ACC112 (cell line): ENCODE measurements around the gene SDCBP2.

ENCODE experiments used
- H2AFZ ChIP-seq: fragments of 200-600 bp; sonication (generic); one replicate; pipeline ENCODE4 v1.6.0; 2017; ENCODE audit warnings: antibody characterized with exemption, low read length; ENCODE audit not compliant: unreplicated experiment
- H3K27ac ChIP-seq: fragments of 200-600 bp; sonication (generic); 2 replicates; pipeline ENCODE4 v1.5.1; 2014; ENCODE audit warnings: low read depth, mild to moderate bottlenecking, antibody characterized with exemption, low read length, moderate library complexity
- H3K27me3 ChIP-seq: fragments of 200-600 bp; sonication (generic); 2 replicates; pipeline ENCODE4 v1.6.1; 2014; ENCODE audit warnings: mild to moderate bottlenecking, antibody characterized with exemption, low read length, moderate library complexity, mixed read lengths; ENCODE audit not compliant: insufficient read depth
- H3K36me3 ChIP-seq: fragments of 200-600 bp; sonication (generic); 2 replicates; pipeline ENCODE4 v1.6.1; 2016; ENCODE audit warnings: mild to moderate bottlenecking, antibody characterized with exemption, low read length, moderate library complexity, mixed read lengths; ENCODE audit not compliant: insufficient read depth
- H3K4me1 ChIP-seq: fragments of 200-600 bp; sonication (generic); one replicate; pipeline ENCODE4 v1.6.1; 2016; ENCODE audit warnings: low read length, mixed read lengths; ENCODE audit not compliant: insufficient read depth, unreplicated experiment, control insufficient read depth
- H3K4me3 ChIP-seq: fragments of 200-600 bp; sonication (generic); 2 replicates; pipeline ENCODE4 v1.5.1; 2014; ENCODE audit warnings: mild to moderate bottlenecking, low read depth, low read length
- H3K79me2 ChIP-seq: fragments of 200-600 bp; sonication (generic); one replicate; pipeline ENCODE4 v1.6.0; 2016; ENCODE audit warnings: low read length; ENCODE audit not compliant: control insufficient read depth, unreplicated experiment, insufficient read depth

SDCBP2 gene

DNA sequence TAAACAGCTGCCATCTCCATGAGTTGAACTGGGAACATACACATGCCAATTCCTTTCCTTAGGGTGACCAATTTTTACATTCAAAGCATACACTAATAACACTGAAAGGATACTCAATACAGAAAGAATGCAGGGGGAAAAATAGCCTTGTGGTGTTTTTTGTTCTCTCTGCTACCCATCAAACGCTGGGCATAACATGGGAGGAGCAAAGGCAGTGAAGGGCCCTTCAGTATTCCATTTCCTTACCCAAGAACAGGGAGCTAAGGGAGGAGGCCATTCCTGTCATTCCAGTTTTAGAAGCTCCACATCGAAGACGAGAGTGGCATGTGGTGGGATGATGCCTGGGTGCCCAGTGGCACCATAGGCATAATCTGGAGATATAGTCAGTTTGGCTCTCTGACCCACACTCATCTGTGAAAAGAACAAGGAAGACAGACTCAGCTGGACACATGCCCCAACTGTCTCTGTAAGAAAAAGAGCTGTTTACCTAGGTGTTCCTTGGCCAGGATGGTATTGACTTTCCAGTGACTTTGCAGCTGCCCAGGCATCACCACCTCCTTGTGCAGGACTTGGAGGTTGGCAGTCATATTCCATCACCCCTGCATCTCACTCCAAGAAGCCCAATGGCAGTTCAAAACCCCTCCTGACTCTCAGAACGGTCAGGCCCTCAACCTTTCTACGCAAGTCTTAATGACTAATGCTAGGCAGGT is 43.0 kb upstream of the SDCBP2 start:
- Histone ChIP-seq H3K4me3 (no peak overlapping the region), H3K4me1 (peaks cover 64% of the 10 kb centered on the region), H2AFZ (no peak overlapping the region), H3K79me2 (peaks cover 69% of the 10 kb centered on the region), H3K36me3 (peaks cover 17% of the 10 kb centered on the region; the same call in 1 of the 2 replicates), H3K27ac (peak overlapping the region; percentile 67), H3K27me3 (no peaks in the 10 kb centered on the region)

DNA sequence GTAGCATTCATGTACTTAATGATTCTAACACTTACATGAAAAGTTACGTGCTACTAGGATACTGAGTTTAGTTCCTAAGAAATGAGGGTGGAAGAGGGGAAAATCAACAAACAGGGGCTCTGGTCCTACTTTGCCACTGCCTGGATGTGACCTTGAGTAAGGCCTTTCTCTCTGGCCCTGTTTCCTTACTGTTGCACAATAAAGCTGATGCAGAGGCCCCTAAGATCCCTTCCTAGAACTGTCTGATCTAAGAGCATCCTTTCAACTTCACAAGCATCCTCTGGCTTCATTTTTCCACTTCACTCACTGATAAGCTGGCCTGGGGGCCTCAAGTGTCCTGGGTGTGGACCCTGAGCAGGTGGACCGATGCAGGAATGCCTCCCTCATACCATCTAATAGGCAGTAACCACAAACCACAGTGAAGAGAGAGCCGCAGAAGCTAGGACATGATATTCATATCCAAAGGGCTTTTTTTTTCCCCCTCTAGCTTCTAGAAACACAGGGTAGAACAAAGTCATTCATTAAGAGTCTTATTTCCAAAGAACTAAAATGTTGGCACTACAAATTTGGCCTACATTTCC is 42.4 kb upstream of the SDCBP2 start:
- peaks cover 62% of the 10 kb centered on the region for H3K79me2 ChIP-seq
- no peak overlapping the region for H3K4me3 ChIP-seq
- H3K4me1 ChIP-seq: peaks cover 59% of the 10 kb centered on the region
- H3K27ac ChIP-seq: peak overlapping the region; percentile 67
- peaks cover 17% of the 10 kb centered on the region; the same call in 1 of the 2 replicates for H3K36me3 ChIP-seq
- no peak overlapping the region for H2AFZ ChIP-seq
- no peaks in the 10 kb centered on the region for H3K27me3 ChIP-seq

DNA sequence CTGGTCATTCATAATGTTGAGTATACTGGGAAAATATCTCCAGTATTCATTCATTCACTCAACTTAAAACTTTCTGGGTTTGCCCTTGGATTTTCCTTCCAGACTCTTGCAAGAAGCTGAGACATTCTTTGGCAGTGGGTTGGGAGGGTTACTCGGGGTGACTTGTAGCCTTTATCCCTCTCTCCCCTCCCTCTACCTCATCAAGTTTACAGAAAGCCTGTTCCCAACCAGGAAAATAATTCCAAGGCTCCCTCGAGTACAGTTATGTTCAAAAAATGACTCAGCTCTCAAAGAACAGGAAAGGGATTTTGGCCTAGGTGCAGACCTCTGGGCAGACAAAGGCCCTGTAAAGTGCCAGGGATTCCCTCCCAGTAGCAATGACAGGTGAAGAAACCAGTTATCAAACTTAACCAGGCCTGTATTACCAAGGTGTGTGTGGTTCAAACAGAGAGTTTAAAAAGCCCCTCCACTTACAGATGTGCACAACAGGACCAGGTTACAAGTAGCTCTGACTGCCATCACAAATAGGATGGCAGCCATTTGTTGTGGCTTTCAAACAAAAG is 41.7 kb upstream of the SDCBP2 start:
- H3K27ac ChIP-seq: peak overlapping the region; percentile 67

DNA sequence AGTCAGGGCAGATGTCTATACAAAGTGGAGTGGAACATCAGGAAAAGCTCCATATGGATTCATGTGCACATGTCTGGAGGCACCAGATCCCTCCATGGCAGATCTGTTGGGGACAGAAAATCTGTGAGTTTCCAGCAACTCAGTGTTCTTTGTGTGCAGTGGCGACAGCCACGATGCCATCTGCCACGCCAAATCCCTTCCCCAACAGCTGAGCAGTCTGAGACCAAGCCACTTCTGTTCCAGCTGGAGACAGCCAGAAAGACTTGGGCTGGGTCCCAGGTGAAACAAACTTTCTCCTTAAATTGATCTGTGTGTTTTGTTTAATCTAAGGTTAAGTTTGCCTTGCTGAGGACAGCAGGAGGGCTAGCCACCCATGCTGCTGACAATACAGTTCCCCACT is 41.0 kb upstream of the SDCBP2 start:
- no peak overlapping the region for H3K4me3 ChIP-seq
- peaks cover 17% of the 10 kb centered on the region; the same call in 1 of the 2 replicates for H3K36me3 ChIP-seq
- peaks cover 52% of the 10 kb centered on the region for H3K79me2 ChIP-seq
- no peaks in the 10 kb centered on the region for H3K27me3 ChIP-seq
- H3K4me1 ChIP-seq: peaks cover 46% of the 10 kb centered on the region
- peak overlapping the region; percentile 67 for H3K27ac ChIP-seq
- H2AFZ ChIP-seq: no peak overlapping the region

More for the DNA sequence above, 41.7 kb upstream of the SDCBP2 start:
- Histone ChIP-seq H3K27me3 (no peaks in the 10 kb centered on the region), H3K4me3 (no peak overlapping the region), H3K4me1 (peaks cover 53% of the 10 kb centered on the region), H3K79me2 (peaks cover 55% of the 10 kb centered on the region), H3K36me3 (peaks cover 17% of the 10 kb centered on the region; the same call in 1 of the 2 replicates), H2AFZ (no peak overlapping the region)

DNA sequence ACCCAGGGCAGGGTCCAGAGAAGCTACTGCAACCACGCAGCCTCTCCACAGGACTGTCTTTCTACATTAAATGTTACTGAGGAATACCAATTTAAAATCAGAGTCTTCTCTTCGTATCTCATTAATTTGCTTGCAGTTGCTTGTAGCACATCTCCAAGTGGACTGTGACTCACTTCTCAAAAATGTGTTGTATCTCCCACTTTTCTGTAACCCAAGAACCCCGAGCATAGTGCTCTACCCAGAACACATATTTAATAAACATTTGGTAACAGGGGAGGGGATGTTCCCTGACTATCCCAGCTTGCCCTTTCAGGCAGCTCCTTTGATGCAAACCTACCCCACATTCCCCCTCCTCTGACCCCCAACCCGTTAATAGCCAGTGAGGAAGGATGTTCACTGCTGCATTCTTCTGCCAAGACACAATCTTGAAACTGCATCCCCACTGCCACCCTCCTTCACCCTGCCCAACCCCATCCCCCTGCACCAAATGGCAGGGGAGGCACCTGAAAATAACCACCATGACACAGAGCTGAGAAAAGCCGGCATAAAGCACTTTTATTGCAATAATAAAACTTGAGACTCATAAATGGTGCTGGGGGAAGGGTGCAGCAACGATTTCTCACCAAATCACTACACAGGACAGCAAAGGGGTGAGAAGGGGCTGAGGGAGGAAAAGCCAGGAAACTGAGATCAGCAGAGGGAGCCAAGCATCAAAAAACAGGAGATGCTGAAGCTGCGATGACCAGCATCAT is 39.7 kb upstream of the SDCBP2 start:
- H3K27ac ChIP-seq: peak overlapping the region; percentile 37; the same call in 1 of the 2 replicates
- H3K4me1 ChIP-seq: peaks cover 38% of the 10 kb centered on the region
- peak overlapping the region; percentile 18; the same call in 1 of the 2 replicates for H3K4me3 ChIP-seq
- peaks cover 17% of the 10 kb centered on the region; the same call in 1 of the 2 replicates for H3K36me3 ChIP-seq
- no peak overlapping the region for H2AFZ ChIP-seq
- H3K27me3 ChIP-seq: no peaks in the 10 kb centered on the region
- H3K79me2 ChIP-seq: peaks cover 40% of the 10 kb centered on the region

DNA sequence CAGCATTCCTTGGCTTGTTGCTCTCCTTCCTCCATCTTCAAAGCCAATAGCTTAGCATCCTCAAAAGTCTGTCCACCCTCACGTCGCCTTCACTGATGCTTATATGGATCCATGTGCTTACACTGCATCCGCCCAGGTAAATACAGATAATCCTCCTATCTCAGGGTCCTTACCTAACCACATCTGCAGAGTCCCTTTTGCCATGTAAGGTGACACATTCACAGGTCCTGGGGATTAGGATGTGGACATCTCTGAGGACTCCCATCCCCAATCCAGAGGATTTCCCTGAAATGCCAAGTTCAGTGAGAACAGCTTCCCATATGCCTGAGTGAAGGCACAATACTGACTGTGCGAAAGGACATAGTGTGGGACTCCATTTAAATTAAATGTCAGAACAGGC is 38.5 kb upstream of the SDCBP2 start:
- Histone ChIP-seq H2AFZ (no peak overlapping the region), H3K4me1 (peaks cover 38% of the 10 kb centered on the region), H3K4me3 (no peak overlapping the region), H3K27ac (no peak overlapping the region), H3K36me3 (peaks cover 11% of the 10 kb centered on the region; the same call in 1 of the 2 replicates), H3K79me2 (peaks cover 30% of the 10 kb centered on the region), H3K27me3 (no peaks in the 10 kb centered on the region)

DNA sequence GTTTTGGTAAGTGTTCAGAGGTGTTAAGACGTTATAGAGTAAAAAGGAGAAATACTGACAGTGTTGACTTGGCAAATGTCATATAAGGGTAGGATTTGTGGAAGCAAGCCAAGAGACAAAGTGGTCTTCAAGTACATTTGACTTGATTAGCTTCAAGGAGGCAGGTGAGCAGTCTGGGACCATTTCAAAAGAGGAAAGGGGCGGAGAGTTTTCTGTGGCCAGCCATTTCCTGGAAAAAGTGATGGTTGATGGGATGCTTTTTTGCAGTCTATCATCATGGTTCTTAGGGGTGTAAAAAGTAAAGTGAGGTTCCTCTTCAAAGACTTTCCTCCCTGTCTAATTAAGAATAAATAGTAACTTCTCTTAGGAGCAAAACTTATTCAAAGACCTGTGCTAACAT is 35.2 kb upstream of the SDCBP2 start:
- Histone ChIP-seq H2AFZ (no peak overlapping the region), H3K27ac (no peak overlapping the region), H3K27me3 (no peaks in the 10 kb centered on the region), H3K4me3 (no peak overlapping the region), H3K4me1 (peaks cover 15% of the 10 kb centered on the region), H3K36me3 (peaks cover 29% of the 10 kb centered on the region), H3K79me2 (peaks cover 15% of the 10 kb centered on the region)

DNA sequence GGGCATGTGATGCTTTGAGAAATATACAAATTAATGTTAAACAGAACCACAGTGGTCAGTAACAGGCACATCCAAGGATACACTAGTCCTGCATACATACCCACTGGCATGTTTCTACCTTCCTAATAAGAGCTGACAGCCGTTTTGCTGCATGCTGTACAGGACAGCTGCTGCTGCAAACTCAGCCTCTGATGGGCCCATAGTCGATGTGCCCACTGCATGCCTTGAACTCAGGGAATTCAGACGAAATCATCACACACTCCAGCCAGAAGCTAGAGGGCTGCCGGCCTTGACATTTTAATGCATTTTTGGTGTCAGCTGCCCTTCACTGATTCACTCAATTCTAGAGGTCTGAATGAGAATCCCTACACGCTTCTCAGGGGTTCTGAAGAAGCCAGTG is 34.6 kb upstream of the SDCBP2 start:
- Histone ChIP-seq H3K4me3 (no peak overlapping the region), H3K27me3 (no peaks in the 10 kb centered on the region), H3K36me3 (peaks cover 29% of the 10 kb centered on the region), H3K4me1 (peaks cover 9% of the 10 kb centered on the region), H3K27ac (no peak overlapping the region), H2AFZ (no peak overlapping the region), H3K79me2 (peaks cover 11% of the 10 kb centered on the region)

DNA sequence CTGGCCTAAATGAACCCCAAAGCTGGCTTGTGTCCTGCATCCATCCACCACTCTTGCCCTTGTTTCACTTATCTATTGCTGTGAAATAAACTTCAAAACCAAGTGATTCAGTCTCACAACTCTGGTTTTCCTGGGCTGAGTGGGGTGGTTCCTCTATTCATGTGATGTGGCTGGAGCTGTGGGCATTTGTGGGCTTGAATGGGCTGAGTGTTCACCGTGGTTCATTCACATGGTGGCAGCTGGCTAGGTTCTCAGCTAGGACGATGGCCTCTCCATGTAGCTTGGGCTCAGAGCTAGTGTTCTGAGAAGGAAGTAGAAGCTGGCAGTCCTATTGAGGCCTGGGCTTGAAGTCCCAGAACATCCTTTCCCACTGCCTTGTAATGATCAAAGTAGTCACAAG is 33.5 kb upstream of the SDCBP2 start:
- Histone ChIP-seq H3K4me1 (no peaks in the 10 kb centered on the region), H3K4me3 (no peak overlapping the region), H3K27ac (no peak overlapping the region), H3K36me3 (peaks cover 21% of the 10 kb centered on the region), H3K79me2 (peaks cover 9% of the 10 kb centered on the region), H2AFZ (no peak overlapping the region), H3K27me3 (no peaks in the 10 kb centered on the region)

DNA sequence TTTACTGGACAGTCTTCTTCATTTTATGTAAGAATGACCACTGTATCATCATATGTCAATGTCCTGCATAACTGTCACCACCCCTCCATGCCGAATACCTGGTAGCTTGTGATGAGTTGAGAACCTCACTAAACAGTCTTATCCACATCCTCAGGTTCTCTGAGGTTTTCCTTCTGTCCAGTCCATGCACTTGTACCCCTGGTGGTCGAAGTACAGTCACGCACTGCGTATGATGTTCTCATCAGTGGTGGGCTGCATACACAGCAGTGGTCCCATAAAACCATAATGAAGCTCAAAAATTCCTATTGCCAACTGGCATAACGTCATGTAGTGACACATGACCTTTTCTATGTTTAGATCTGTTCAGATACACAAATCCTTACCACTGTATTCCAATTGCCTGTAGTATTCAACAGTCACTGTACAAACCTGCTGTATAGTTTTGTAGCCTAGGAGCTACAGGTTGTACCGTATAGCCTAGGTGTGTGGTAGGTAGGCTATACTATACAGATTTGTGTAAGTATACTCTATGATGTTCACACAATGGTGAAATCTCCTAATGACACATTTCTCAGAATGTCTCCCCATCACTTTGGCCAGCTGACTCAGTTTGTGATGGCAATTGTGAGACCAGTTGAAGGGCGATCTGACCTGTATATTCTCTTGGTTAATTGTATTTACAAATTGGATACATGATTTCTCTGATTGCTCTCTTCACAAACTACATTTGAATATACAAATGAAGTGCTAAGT is 31.3 kb upstream of the SDCBP2 start:
- Histone ChIP-seq H3K79me2 (peaks cover 9% of the 10 kb centered on the region), H3K27me3 (no peaks in the 10 kb centered on the region), H3K36me3 (peaks cover 26% of the 10 kb centered on the region), H2AFZ (no peak overlapping the region), H3K27ac (no peak overlapping the region), H3K4me3 (no peak overlapping the region), H3K4me1 (no peaks in the 10 kb centered on the region)
